Measurements from ENCODE around the gene CXCL17.

GRCh38 chr19:42474743-42475142, 32.0 kb upstream of the CXCL17 start:
- TF ChIP-seq CTCF (IDR thresholded peaks at IDR 0.05), result no peak
- TF ChIP-seq EZH2 (IDR thresholded peaks at IDR 0.05; ENCODE audit: borderline replicate concordance, insufficient read depth, low read depth, low read length, poor library complexity, severe bottlenecking), result no peak
